H9 (cell line): ENCODE data around the gene SRGN. TPM values are rescaled to one million over a fixed set of nuclear protein-coding genes. Genes with fewer than 3 reads are reported as not detected.

Source experiments
- DNase-seq: peaks from one replicate; pipeline ENCODE4 v3.0.0-alpha.2; 2017
- H2AFZ ChIP-seq: one replicate; pipeline ENCODE4 v1.6.1; 2013; ENCODE audit warnings: mild to moderate bottlenecking, low read length, control low read depth, moderate library complexity
- H2AK5ac ChIP-seq: 2 replicates; pipeline ENCODE4 v1.6.1; 2013; ENCODE audit warnings: low read length, control low read depth, mixed read lengths; ENCODE audit not compliant: insufficient read length
- H2BK120ac ChIP-seq: one replicate; pipeline ENCODE4 v1.6.1; 2013; ENCODE audit warnings: low read depth, mild to moderate bottlenecking, low read length, control low read depth, inconsistent platforms; ENCODE audit not compliant: poor library complexity, severe bottlenecking
- H2BK12ac ChIP-seq: 2 replicates; pipeline ENCODE4 v1.6.1; 2013; ENCODE audit warnings: low read length, control low read depth, mixed read lengths, low read depth; ENCODE audit not compliant: insufficient read length
- H2BK15ac ChIP-seq: 2 replicates; pipeline ENCODE4 v1.6.1; 2013; ENCODE audit warnings: low read depth, low read length, control low read depth
- H2BK20ac ChIP-seq: one replicate; pipeline ENCODE4 v1.6.1; 2013; ENCODE audit warnings: low read depth, mild to moderate bottlenecking, low read length, control low read depth, inconsistent platforms; ENCODE audit not compliant: poor library complexity, severe bottlenecking
- H2BK5ac ChIP-seq: 2 replicates; pipeline ENCODE4 v1.6.1; 2013; ENCODE audit warnings: low read length, control low read depth, mixed read lengths; ENCODE audit not compliant: insufficient read length
- H3K14ac ChIP-seq: 2 replicates; pipeline ENCODE4 v1.6.1; 2013; ENCODE audit warnings: low read length, control low read depth; ENCODE audit not compliant: insufficient read depth
- H3K18ac ChIP-seq: 2 replicates; pipeline ENCODE4 v1.6.1; 2013; ENCODE audit warnings: low read depth, mild to moderate bottlenecking, mixed read lengths, low read length, control low read depth; ENCODE audit not compliant: insufficient read length
- H3K23ac ChIP-seq: 2 replicates; pipeline ENCODE4 v1.6.1; 2013; ENCODE audit warnings: low read length, control low read depth, mixed read lengths, low read depth; ENCODE audit not compliant: insufficient read length
- H3K23me2 ChIP-seq: 2 replicates; pipeline ENCODE4 v1.6.1; 2013; ENCODE audit warnings: low read depth, mild to moderate bottlenecking, mixed read lengths, low read length, control low read depth; ENCODE audit not compliant: insufficient read length, poor library complexity, severe bottlenecking
- H3K27ac ChIP-seq: 2 replicates; pipeline ENCODE4 v1.5.1; 2013; ENCODE audit warnings: low read length, control low read depth, mixed read lengths, low read depth; ENCODE audit not compliant: insufficient read length
- H3K27me3 ChIP-seq: 2 replicates; pipeline ENCODE4 v1.6.1; 2013; ENCODE audit warnings: low read length, control low read depth, inconsistent platforms; ENCODE audit not compliant: insufficient read depth
- H3K4ac ChIP-seq: 2 replicates; pipeline ENCODE4 v1.6.1; 2013; ENCODE audit warnings: low read depth, mild to moderate bottlenecking, control low read depth, inconsistent platforms, low read length, moderate library complexity
- H3K4me1 ChIP-seq: 2 replicates; pipeline ENCODE4 v1.6.1; 2013; ENCODE audit warnings: low read length, control low read depth, inconsistent platforms; ENCODE audit not compliant: insufficient read depth
- H3K4me2 ChIP-seq: 2 replicates; pipeline ENCODE4 v1.6.1; 2013; ENCODE audit warnings: low read length, control low read depth, mixed read lengths; ENCODE audit not compliant: insufficient read length, insufficient read depth
- H3K56ac ChIP-seq: 2 replicates; pipeline ENCODE4 v1.6.1; 2013; ENCODE audit warnings: low read depth, mild to moderate bottlenecking, mixed read lengths, low read length, control low read depth; ENCODE audit not compliant: insufficient read length
- H3K79me1 ChIP-seq: 2 replicates; pipeline ENCODE4 v1.6.1; 2013; ENCODE audit warnings: low read depth, mild to moderate bottlenecking, moderate library complexity, low read length, control low read depth, inconsistent platforms; ENCODE audit not compliant: insufficient read depth, poor library complexity, severe bottlenecking
- H3K79me2 ChIP-seq: 2 replicates; pipeline ENCODE4 v1.6.1; 2013; ENCODE audit warnings: low read length, control low read depth, inconsistent platforms; ENCODE audit not compliant: insufficient read depth
- H3K9ac ChIP-seq: 2 replicates; pipeline ENCODE4 v1.6.1; 2013; ENCODE audit warnings: low read length, control low read depth, mixed read lengths; ENCODE audit not compliant: insufficient read length; ENCODE audit errors: extremely low read depth
- H3K9me3 ChIP-seq: one replicate; pipeline ENCODE4 v1.6.1; 2013; ENCODE audit warnings: low read depth, low read length, inconsistent platforms; ENCODE audit not compliant: control insufficient read depth
- H3T11ph ChIP-seq: one replicate; pipeline ENCODE4 v1.6.1; 2013; ENCODE audit warnings: mild to moderate bottlenecking, low read length, control low read depth, inconsistent platforms
- H4K20me1 ChIP-seq: one replicate; pipeline ENCODE4 v1.6.1; 2013; ENCODE audit not compliant: control insufficient read depth, insufficient read length, insufficient read depth
- H4K5ac ChIP-seq: 2 replicates; pipeline ENCODE4 v1.6.1; 2013; ENCODE audit warnings: low read depth, mild to moderate bottlenecking, mixed read lengths, low read length, control low read depth; ENCODE audit not compliant: insufficient read length
- H4K8ac ChIP-seq: replicated peaks from 2 replicates; pipeline ENCODE4 v1.6.1; 2013; ENCODE audit warnings: low read length, control low read depth, mixed read lengths, low read depth; ENCODE audit not compliant: insufficient read length
- H4K91ac ChIP-seq: 2 replicates; pipeline ENCODE4 v1.6.1; 2013; ENCODE audit warnings: low read depth, mild to moderate bottlenecking, moderate library complexity, mixed read lengths, low read length, control low read depth; ENCODE audit not compliant: insufficient read length
- H3K27ac Mint-ChIP-seq, 3 experiments: 2 replicates in 2 of 3; 3 replicates in 1 of 3; pipeline ENCODE4 v1.8.0; 2020 to 2021; ENCODE audit warnings: mixed read lengths in 3 of 3, mild to moderate bottlenecking in 1 of 3, moderate library complexity in 1 of 3
- H3K27me3 Mint-ChIP-seq: 2 replicates; pipeline ENCODE4 v1.8.0; 2021; ENCODE audit warnings: low read depth, mild to moderate bottlenecking, moderate library complexity, mixed read lengths
- H3K36me3 Mint-ChIP-seq, 3 experiments: 2 replicates in 2 of 3; 3 replicates in 1 of 3; pipeline ENCODE4 v1.8.0; 2020 to 2021; ENCODE audit warnings: low read depth in 3 of 3, mixed read lengths in 3 of 3; ENCODE audit not compliant: insufficient read depth in 1 of 3
- H3K4me1 Mint-ChIP-seq, 2 experiments: 2 replicates each; pipeline ENCODE4 v1.8.0; 2020; ENCODE audit warnings: mixed read lengths in 2 of 2
- H3K4me3 Mint-ChIP-seq, 2 experiments: 2 replicates in 1 of 2; 3 replicates in 1 of 2; pipeline ENCODE4 v1.8.0; 2020 to 2021; ENCODE audit warnings: mild to moderate bottlenecking in 2 of 2, mixed read lengths in 2 of 2, moderate library complexity in 1 of 2
- H3K9me3 Mint-ChIP-seq, 2 experiments: 2 replicates in 1 of 2; 3 replicates in 1 of 2; pipeline ENCODE4 v1.8.0; 2020; ENCODE audit warnings: mild to moderate bottlenecking in 2 of 2, mixed read lengths in 2 of 2, moderate library complexity in 1 of 2
- WGBS: extraction: QIAGEN DNeasy Blood & Tissue Kit; methylation state at CpG from one replicate; pipeline ENCODE4 v1.1.7; 2013; ENCODE audit warnings: missing lambda C conversion rate, low lambda C conversion rate, mixed read lengths; ENCODE audit not compliant: insufficient read length; ENCODE audit errors: extremely low coverage; 5-methylcytosine and 5-hydroxymethylcytosine counted together
- total RNA-seq: library from RNA; stranded (reverse); gene quantifications from 2 replicates; pipeline ENCODE4 v1.2.1, GENCODE V29; 2021
- TF ChIP-seq, protein P1 (sequence below): fragments of 200-600 bp; sonication (generic); conservative IDR thresholded peaks from 3 replicates; pipeline ENCODE4 v1.8.0; 2021; ENCODE audit warnings: antibody characterized with exemption, mild to moderate bottlenecking

Gene SRGN
- total RNA-seq, 1 experiment from 2014 or later: not detected

GRCh38 chr10:69073026-69073425 is 14.9 kb upstream of the SRGN start:
- TF ChIP-seq, protein P1, sequence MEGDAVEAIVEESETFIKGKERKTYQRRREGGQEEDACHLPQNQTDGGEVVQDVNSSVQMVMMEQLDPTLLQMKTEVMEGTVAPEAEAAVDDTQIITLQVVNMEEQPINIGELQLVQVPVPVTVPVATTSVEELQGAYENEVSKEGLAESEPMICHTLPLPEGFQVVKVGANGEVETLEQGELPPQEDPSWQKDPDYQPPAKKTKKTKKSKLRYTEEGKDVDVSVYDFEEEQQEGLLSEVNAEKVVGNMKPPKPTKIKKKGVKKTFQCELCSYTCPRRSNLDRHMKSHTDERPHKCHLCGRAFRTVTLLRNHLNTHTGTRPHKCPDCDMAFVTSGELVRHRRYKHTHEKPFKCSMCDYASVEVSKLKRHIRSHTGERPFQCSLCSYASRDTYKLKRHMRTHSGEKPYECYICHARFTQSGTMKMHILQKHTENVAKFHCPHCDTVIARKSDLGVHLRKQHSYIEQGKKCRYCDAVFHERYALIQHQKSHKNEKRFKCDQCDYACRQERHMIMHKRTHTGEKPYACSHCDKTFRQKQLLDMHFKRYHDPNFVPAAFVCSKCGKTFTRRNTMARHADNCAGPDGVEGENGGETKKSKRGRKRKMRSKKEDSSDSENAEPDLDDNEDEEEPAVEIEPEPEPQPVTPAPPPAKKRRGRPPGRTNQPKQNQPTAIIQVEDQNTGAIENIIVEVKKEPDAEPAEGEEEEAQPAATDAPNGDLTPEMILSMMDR: no peak
- no peak overlapping the region for H3K18ac ChIP-seq
- no peak overlapping the region for H3K56ac ChIP-seq
- H2BK15ac ChIP-seq: no peak overlapping the region
- no peaks in the 10 kb centered on the region for H3K9me3 ChIP-seq
- H3K27ac Mint-ChIP-seq: no peak overlapping the region; a peak in 2 of 7 replicates
- DNase-seq: no peak
- no peak overlapping the region for H2BK12ac ChIP-seq
- H3K36me3 Mint-ChIP-seq: no peaks in the 10 kb centered on the region; a peak in 1 of 7 replicates
- no peak overlapping the region for H3K14ac ChIP-seq
- H2AK5ac ChIP-seq: no peak overlapping the region
- H3K27ac ChIP-seq: no peak overlapping the region
- no peak overlapping the region for H4K91ac ChIP-seq
- H3K27me3 Mint-ChIP-seq: no peaks in the 10 kb centered on the region; the same call in 1 of the 2 replicates
- H3K79me2 ChIP-seq: no peaks in the 10 kb centered on the region
- H3K79me1 ChIP-seq: no peaks in the 10 kb centered on the region
- no peaks in the 10 kb centered on the region for H4K20me1 ChIP-seq
- no peaks in the 10 kb centered on the region for H3K4me1 ChIP-seq
- no peak overlapping the region for H2AFZ ChIP-seq
- H3K4me1 Mint-ChIP-seq: peaks cover 16 to 27% of the 10 kb centered on the region in 2 experiments
- no peak overlapping the region for H3K9ac ChIP-seq
- no peak overlapping the region for H3K4ac ChIP-seq
- H3K23ac ChIP-seq: no peak overlapping the region
- H3K23me2 ChIP-seq: no peaks in the 10 kb centered on the region
- no peak overlapping the region for H2BK120ac ChIP-seq
- no peaks in the 10 kb centered on the region for H3K9me3 Mint-ChIP-seq
- H2BK5ac ChIP-seq: no peak overlapping the region
- H3K4me3 Mint-ChIP-seq: no peak overlapping the region
- no peak overlapping the region for H4K5ac ChIP-seq
- no peak overlapping the region for H2BK20ac ChIP-seq
- no peak overlapping the region for H3T11ph ChIP-seq
- H3K27me3 ChIP-seq: no peaks in the 10 kb centered on the region
- H3K4me2 ChIP-seq: no peak overlapping the region
- no CpG with 5 or more reads among the region's 6 CpGs for WGBS
- H4K8ac ChIP-seq: no peak overlapping the region
